Measurements from ENCODE around the gene COP1.
A peak's percentile ranks its signal among the peaks of the same experiment; 100 is the strongest.

The COP1 gene

GRCh38 chr1:176142973-176143372, 64.1 kb downstream of the COP1 start:
- no peak overlapping the region for H3K4me3 ChIP-seq (replicated peaks; ENCODE audit: low read depth, low read length)
- TF ChIP-seq, protein P1, sequence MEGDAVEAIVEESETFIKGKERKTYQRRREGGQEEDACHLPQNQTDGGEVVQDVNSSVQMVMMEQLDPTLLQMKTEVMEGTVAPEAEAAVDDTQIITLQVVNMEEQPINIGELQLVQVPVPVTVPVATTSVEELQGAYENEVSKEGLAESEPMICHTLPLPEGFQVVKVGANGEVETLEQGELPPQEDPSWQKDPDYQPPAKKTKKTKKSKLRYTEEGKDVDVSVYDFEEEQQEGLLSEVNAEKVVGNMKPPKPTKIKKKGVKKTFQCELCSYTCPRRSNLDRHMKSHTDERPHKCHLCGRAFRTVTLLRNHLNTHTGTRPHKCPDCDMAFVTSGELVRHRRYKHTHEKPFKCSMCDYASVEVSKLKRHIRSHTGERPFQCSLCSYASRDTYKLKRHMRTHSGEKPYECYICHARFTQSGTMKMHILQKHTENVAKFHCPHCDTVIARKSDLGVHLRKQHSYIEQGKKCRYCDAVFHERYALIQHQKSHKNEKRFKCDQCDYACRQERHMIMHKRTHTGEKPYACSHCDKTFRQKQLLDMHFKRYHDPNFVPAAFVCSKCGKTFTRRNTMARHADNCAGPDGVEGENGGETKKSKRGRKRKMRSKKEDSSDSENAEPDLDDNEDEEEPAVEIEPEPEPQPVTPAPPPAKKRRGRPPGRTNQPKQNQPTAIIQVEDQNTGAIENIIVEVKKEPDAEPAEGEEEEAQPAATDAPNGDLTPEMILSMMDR (IDR thresholded peaks at IDR 0.05; ENCODE audit: low read length, missing control alignments), result no peak
- DNase-seq (ENCODE audit: low read depth), result no peak

GRCh38 chr1:176141449-176141848, 65.6 kb downstream of the COP1 start:
- TF ChIP-seq, protein P1 (IDR thresholded peaks at IDR 0.05; ENCODE audit: low read length, missing control alignments), result no peak
- H3K4me3 ChIP-seq (replicated peaks; ENCODE audit: low read depth, low read length), result no peak overlapping the region
- no peak for DNase-seq (ENCODE audit: low read depth)

- DNase-seq (ENCODE audit: low read depth), result no peak
- H3K4me3 ChIP-seq (replicated peaks; ENCODE audit: low read depth, low read length), result no peak overlapping the region
- TF ChIP-seq, protein P1 (IDR thresholded peaks at IDR 0.05; ENCODE audit: low read length, missing control alignments), result no peak
These were observed 70.2 kb downstream of the COP1 start for GRCh38 chr1:176136891-176137290.

- TF ChIP-seq, protein P1 (IDR thresholded peaks at IDR 0.05; ENCODE audit: low read length, missing control alignments), result no peak
- no peak overlapping the region for H3K4me3 ChIP-seq (replicated peaks; ENCODE audit: low read depth, low read length)
- no peak for DNase-seq (ENCODE audit: low read depth)
These were observed 72.4 kb downstream of the COP1 start for GRCh38 chr1:176134666-176135065.

DNA sequence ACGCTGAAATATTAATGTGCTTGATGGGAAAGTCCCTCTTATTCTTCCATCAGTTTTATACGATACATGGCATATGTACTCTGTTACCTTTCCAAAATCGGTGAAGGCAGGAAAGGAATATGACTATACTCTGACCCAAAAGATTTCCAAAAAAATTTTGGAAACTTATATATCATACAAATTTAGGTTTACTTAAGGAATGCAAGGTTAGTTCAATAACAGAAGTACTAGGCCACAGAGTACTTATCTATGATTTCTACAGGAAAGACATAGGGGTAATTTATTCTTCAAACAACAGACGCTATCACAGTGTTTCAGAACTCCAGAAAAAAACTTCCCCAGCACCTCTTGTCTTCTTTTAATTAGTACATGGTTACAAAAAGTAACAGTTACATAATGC, 84.8 kb downstream of the COP1 start:
- TF ChIP-seq, protein P1 (IDR thresholded peaks at IDR 0.05; ENCODE audit: low read length, missing control alignments), result no peak
- no peak for DNase-seq (ENCODE audit: low read depth)
- no peak overlapping the region for H3K4me3 ChIP-seq (replicated peaks; ENCODE audit: low read depth, low read length)

DNA sequence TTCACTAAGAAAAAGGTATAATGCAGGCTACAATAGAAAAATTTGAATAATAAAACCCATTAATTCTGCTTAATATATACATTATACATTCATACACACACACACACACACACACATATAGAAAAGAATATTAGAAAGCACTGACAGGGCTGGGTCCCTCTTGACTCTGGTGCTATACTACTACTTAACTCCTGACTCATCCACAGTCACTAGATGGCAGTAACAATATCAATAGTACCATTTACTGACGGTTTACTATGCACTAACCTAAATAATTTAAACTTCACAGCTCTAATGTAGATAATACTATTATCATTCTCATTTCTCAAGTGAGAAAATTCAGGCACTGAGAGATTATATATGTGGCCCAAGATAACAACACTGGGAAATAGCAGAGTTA, 87.5 kb downstream of the COP1 start:
- peak; percentile 24 for DNase-seq (ENCODE audit: low read depth)

GRCh38 chr1:176118985-176119384, 88.1 kb downstream of the COP1 start:
- TF ChIP-seq, protein P1 (IDR thresholded peaks at IDR 0.05; ENCODE audit: low read length, missing control alignments), result no peak
- DNase-seq (ENCODE audit: low read depth), result no peak
- H3K4me3 ChIP-seq (replicated peaks; ENCODE audit: low read depth, low read length), result no peak overlapping the region

More for the DNA sequence above, 87.5 kb downstream of the COP1 start:
- H3K4me3 ChIP-seq (replicated peaks; ENCODE audit: low read depth, low read length), result no peak overlapping the region
- TF ChIP-seq, protein P1 (IDR thresholded peaks at IDR 0.05; ENCODE audit: low read length, missing control alignments), result peak; percentile 37
